ENCODE results near the gene DCST1.

GRCh38 chr1:155070158-155070621, 36.6 kb downstream of the DCST1 start:
- TF ChIP-seq CTCF (IDR thresholded peaks at IDR 0.05; ENCODE audit: low read depth, low read length, missing input control) (no peak), RAD21 (IDR thresholded peaks at IDR 0.05) (no peak), YY1 (IDR thresholded peaks at IDR 0.05) (no peak), GABPA (IDR thresholded peaks at IDR 0.05 in 1 of 2, conservative IDR thresholded peaks at IDR 0.05 in 1 of 2) (no peak), TAF1 (conservative IDR thresholded peaks at IDR 0.05) (no peak), FOXA1 (IDR thresholded peaks at IDR 0.05) (no peak), HNF4A (conservative IDR thresholded peaks at IDR 0.05) (no peak), REST (IDR thresholded peaks at IDR 0.05) (no peak), JUND (IDR thresholded peaks at IDR 0.05) (no peak), FOXA2 (IDR thresholded peaks at IDR 0.05) (no peak)

Data from liver (tissue), 3 donors.